Thyroid gland (tissue), 4 donors: ENCODE results near the gene SSTR4.

Source experiments
- CTCF ChIP-seq, 6 experiments: fragments of 200-600 bp in 3 of 6; fragments of 450-650 bp in 3 of 6; sonication (generic) in 3 of 6; IDR thresholded peaks; one replicate each; pipeline ENCODE4 v1.5.1; 2016 to 2019; ENCODE audit warnings: antibody characterized with exemption in 6 of 6, mild to moderate bottlenecking in 2 of 6, inconsistent platforms in 1 of 6, moderate library complexity in 1 of 6
- POLR2A ChIP-seq, 2 donors: fragments of 450-650 bp; IDR thresholded peaks; one replicate each; pipeline ENCODE4 v1.6.1; 2017; ENCODE audit warnings: antibody characterized with exemption in 2 of 2, mild to moderate bottlenecking in 2 of 2, moderate library complexity in 1 of 2

- TF ChIP-seq CTCF (IDR thresholded peaks at IDR 0.05) (no peak), POLR2A (IDR thresholded peaks at IDR 0.05) (no peak)
Observed at GRCh38 chr20:23032750-23033078, 2.4 kb upstream of the SSTR4 start.
